ENCODE results near the gene PGM3. TPM values are rescaled to one million over a fixed set of nuclear protein-coding genes. Genes with fewer than 3 reads are reported as not detected.

The PGM3 gene
- total RNA-seq, 4 donors from 2014 or later, result 8.9 to 13.5 (median 11.4) TPM

- DNase-seq (ENCODE audit: low spot score in 2 of 2), result no peak
- 56 to 68% methylated on average over 3 of the region's 3 CpGs for WGBS, 2 donors
- intact Hi-C loops (cut with DNase I; ENCODE audit: low total_unique reads), result no loop called here
- no peak for TF ChIP-seq CTCF (IDR thresholded peaks at IDR 0.05)
- no peak for TF ChIP-seq POLR2A (IDR thresholded peaks at IDR 0.05)
- H3K4me3 ChIP-seq (ENCODE audit: low read depth, poor library complexity, severe bottlenecking), result no peak overlapping the region
Measured at GRCh38 chr6:83188501-83188900, 4.6 kb downstream of the PGM3 start.

- no peak for DNase-seq (ENCODE audit: low spot score in 2 of 2)
- 98 to 100% methylated on average over 2 of the region's 2 CpGs for WGBS, 2 donors
- intact Hi-C loops (cut with DNase I; ENCODE audit: low total_unique reads), result no loop called here
- TF ChIP-seq POLR2A (IDR thresholded peaks at IDR 0.05) (no peak), CTCF (IDR thresholded peaks at IDR 0.05) (no peak)
- H3K4me3 ChIP-seq (ENCODE audit: low read depth, poor library complexity, severe bottlenecking), result no peak overlapping the region
Measured at GRCh38 chr6:83185096-83185495, 8.0 kb downstream of the PGM3 start.

GRCh38 chr6:83183082-83183828, 9.8 kb downstream of the PGM3 start:
- no peak for DNase-seq (ENCODE audit: low spot score in 2 of 2)
- intact Hi-C loops (cut with DNase I; ENCODE audit: low total_unique reads), result no loop called here
- 76 to 80% methylated on average over 9 of the region's 9 CpGs for WGBS, 2 donors
- H3K4me3 ChIP-seq (ENCODE audit: low read depth, poor library complexity, severe bottlenecking), result no peak overlapping the region
- TF ChIP-seq POLR2A (IDR thresholded peaks at IDR 0.05), result no peak
- TF ChIP-seq CTCF (IDR thresholded peaks at IDR 0.05), result no peak

GRCh38 chr6:83182114-83182513, 11.0 kb downstream of the PGM3 start:
- 85 to 88% methylated on average over 1 of the region's 1 CpG for WGBS, 2 donors
- intact Hi-C loops (cut with DNase I; ENCODE audit: low total_unique reads), result no loop called here

GRCh38 chr6:83180426-83180950, 12.6 kb downstream of the PGM3 start:
- intact Hi-C loops (cut with DNase I; ENCODE audit: low total_unique reads), result no loop called here
- TF ChIP-seq POLR2A (IDR thresholded peaks at IDR 0.05) (no peak), CTCF (IDR thresholded peaks at IDR 0.05) (no peak)
- no peak for DNase-seq (ENCODE audit: low spot score in 2 of 2)
- no peak overlapping the region for H3K4me3 ChIP-seq (ENCODE audit: low read depth, poor library complexity, severe bottlenecking)

More at GRCh38 chr6:83182114-83182513, 11.0 kb downstream of the PGM3 start:
- DNase-seq (ENCODE audit: low spot score in 2 of 2), result no peak
- no peak for TF ChIP-seq CTCF (IDR thresholded peaks at IDR 0.05)
- no peak for TF ChIP-seq POLR2A (IDR thresholded peaks at IDR 0.05)
- H3K4me3 ChIP-seq (ENCODE audit: low read depth, poor library complexity, severe bottlenecking), result no peak overlapping the region

Measured in lower leg skin (tissue), 4 donors.